GM21447 (cell line): ENCODE data around the gene GIN1.

ENCODE experiments used
- ATAC-seq: cut with Tn5 transposase; IDR thresholded peaks from one replicate; pipeline ENCODE4 v1.9.1; 2021; ENCODE audit not compliant: unreplicated experiment

GIN1 gene

GRCh38 chr5:103037673-103038455 lies 82.1 kb downstream of the GIN1 start:
- ATAC-seq = no peak

GRCh38 chr5:103036601-103037000 lies 83.3 kb downstream of the GIN1 start:
- no peak for ATAC-seq
